K562 (cell line): ENCODE data around the gene WDR90. TPM values are rescaled to one million over a fixed set of nuclear protein-coding genes. Genes with fewer than 3 reads are reported as not detected.
A peak's percentile ranks its signal among the peaks of the same experiment; 100 is the strongest.

ENCODE experiments used
- KLF10 ChIP-seq: fragments of 250-450 bp; sonication (Bioruptor Pico); IDR thresholded peaks from 2 replicates; pipeline ENCODE4 v1.6.1; 2021; ENCODE audit warnings: matching md5 sums
- MBD2 ChIP-seq: sonication (generic); IDR thresholded peaks from 2 replicates; pipeline ENCODE4 v1.6.1; 2016; ENCODE audit warnings: low read depth, borderline replicate concordance
- RBM17 ChIP-seq: fragments of 200-400 bp; formaldehyde crosslinking; IDR thresholded peaks from 2 replicates; pipeline ENCODE4 v1.6.1; 2017; ENCODE audit warnings: low read depth, mild to moderate bottlenecking, low read length, borderline replicate concordance
- RBM34 ChIP-seq: fragments of 200-400 bp; formaldehyde crosslinking; IDR thresholded peaks from 2 replicates; pipeline ENCODE4 v1.6.1; 2018; ENCODE audit warnings: low read length, borderline replicate concordance; ENCODE audit not compliant: insufficient read depth
- TAL1 ChIP-seq: fragments of 450-650 bp; IDR thresholded peaks from 2 replicates; pipeline ENCODE4 v1.6.1; 2016; ENCODE audit warnings: mild to moderate bottlenecking
- ZNF583 ChIP-seq: fragments of 250-450 bp; sonication (Bioruptor Pico); IDR thresholded peaks from 2 replicates; pipeline ENCODE4 v1.4.0; 2020
- polyA plus RNA-seq, 8 experiments: library from polyadenylated mRNA; depleted of rRNA in 4 of 8; stranded (reverse) in 5 of 8; unstranded in 3 of 8; fragments of >200 nt; fragmentation: Nextera tagmentation in 2 of 8; fragmentation: Illumina TruSeq in 1 of 8; extraction: Ambion mirVana in 2 of 8; extraction: Trizol in 1 of 8; gene quantifications; 2 replicates each; pipeline versions ENCODE4 v1.2.1 to v1.2.3, GENCODE V29; 2011 to 2014; ENCODE audit warnings: inconsistent platforms in 1 of 8, missing spikeins in 1 of 8
- total RNA-seq, 7 experiments: library from RNA; depleted of rRNA in 6 of 7; stranded (reverse); fragments of >200 nt in 6 of 7; fragmentation: Illumina TruSeq in 2 of 7; extraction: Trizol in 2 of 7; gene quantifications; 2 replicates each; pipeline versions ENCODE4 v1.2.1 to v1.2.3, GENCODE V29; 2011 to 2021; ENCODE audit warnings: low replicate concordance in 1 of 7
- TF ChIP-seq, protein P1 (sequence below): fragments of 250-450 bp; sonication (Bioruptor Pico); IDR thresholded peaks from 2 replicates; pipeline ENCODE4 v1.5.0; 2021
- TF ChIP-seq, protein P2 (sequence below), 2 experiments: fragments of 450-650 bp in 1 of 2; sonication (generic) in 1 of 2; formaldehyde crosslinking in 1 of 2; IDR thresholded peaks; 2 replicates each; pipeline versions ENCODE4 v1.7.1 to v1.9.0; 2016 to 2022; ENCODE audit warnings: inconsistent platforms in 1 of 2, mild to moderate bottlenecking in 1 of 2, missing genetic modification reagents in 1 of 2
- TF ChIP-seq, protein P3 (sequence below): conservative IDR thresholded peaks from 2 replicates; pipeline ENCODE4 v1.6.1; 2011; ENCODE audit warnings: low read depth, mild to moderate bottlenecking, low read length; ENCODE audit not compliant: control insufficient read depth

WDR90 gene
- total and polyA plus RNA-seq, 9 of the 15 experiments (the other 6 are each of a cell fraction or from before 2014, with no cell fraction given) = 0.44 to 12.6 (median 3.3) TPM

DNA sequence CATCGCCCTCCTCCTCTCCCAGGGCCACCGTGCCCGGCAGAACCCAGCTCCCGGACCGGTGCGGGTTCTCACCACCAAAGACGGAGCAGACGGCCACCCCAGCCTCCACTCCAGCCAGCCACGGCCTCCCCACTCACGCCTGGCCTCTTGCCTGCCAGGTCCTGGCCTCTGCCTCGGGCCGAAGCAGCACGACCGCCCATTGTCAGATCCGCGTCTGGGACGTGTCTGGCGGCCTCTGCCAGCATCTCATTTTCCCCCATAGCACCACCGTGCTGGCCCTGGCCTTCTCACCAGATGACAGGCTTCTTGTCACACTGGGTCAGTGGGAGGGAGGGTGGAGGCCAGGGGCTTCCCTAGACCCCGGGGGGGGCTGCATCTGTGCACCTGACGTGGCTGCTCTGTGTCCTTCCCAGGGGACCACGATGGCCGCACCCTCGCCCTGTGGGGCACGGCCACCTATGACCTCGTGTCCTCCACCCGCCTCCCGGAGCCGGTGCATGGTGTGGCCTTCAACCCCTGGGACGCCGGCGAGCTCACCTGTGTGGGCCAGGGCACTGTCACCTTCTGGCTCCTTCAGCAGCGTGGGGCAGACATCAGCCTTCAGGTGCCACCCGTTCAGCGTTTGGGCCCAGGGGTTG is 12.1 kb downstream of the WDR90 start (continued):
- TF ChIP-seq, protein P1, sequence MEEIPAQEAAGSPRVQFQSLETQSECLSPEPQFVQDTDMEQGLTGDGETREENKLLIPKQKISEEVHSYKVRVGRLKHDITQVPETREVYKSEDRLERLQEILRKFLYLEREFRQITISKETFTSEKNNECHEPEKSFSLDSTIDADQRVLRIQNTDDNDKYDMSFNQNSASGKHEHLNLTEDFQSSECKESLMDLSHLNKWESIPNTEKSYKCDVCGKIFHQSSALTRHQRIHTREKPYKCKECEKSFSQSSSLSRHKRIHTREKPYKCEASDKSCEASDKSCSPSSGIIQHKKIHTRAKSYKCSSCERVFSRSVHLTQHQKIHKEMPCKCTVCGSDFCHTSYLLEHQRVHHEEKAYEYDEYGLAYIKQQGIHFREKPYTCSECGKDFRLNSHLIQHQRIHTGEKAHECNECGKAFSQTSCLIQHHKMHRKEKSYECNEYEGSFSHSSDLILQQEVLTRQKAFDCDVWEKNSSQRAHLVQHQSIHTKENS (CRISPR knock-in tag) = no peak
- TF ChIP-seq, protein P2, sequence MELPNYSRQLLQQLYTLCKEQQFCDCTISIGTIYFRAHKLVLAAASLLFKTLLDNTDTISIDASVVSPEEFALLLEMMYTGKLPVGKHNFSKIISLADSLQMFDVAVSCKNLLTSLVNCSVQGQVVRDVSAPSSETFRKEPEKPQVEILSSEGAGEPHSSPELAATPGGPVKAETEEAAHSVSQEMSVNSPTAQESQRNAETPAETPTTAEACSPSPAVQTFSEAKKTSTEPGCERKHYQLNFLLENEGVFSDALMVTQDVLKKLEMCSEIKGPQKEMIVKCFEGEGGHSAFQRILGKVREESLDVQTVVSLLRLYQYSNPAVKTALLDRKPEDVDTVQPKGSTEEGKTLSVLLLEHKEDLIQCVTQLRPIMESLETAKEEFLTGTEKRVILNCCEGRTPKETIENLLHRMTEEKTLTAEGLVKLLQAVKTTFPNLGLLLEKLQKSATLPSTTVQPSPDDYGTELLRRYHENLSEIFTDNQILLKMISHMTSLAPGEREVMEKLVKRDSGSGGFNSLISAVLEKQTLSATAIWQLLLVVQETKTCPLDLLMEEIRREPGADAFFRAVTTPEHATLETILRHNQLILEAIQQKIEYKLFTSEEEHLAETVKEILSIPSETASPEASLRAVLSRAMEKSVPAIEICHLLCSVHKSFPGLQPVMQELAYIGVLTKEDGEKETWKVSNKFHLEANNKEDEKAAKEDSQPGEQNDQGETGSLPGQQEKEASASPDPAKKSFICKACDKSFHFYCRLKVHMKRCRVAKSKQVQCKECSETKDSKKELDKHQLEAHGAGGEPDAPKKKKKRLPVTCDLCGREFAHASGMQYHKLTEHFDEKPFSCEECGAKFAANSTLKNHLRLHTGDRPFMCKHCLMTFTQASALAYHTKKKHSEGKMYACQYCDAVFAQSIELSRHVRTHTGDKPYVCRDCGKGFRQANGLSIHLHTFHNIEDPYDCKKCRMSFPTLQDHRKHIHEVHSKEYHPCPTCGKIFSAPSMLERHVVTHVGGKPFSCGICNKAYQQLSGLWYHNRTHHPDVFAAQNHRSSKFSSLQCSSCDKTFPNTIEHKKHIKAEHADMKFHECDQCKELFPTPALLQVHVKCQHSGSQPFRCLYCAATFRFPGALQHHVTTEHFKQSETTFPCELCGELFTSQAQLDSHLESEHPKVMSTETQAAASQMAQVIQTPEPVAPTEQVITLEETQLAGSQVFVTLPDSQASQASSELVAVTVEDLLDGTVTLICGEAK (IDR thresholded peaks at IDR 0.05) = 0 out of 2 replicates have a peak, but pooled peaks have one; percentile 11
- TF ChIP-seq, protein P2 (CRISPR knock-in tag; IDR thresholded peaks at IDR 0.05) = no peak
- TF ChIP-seq ZNF583 (CRISPR knock-in tag) (0 out of 2 replicates have a peak, but pooled peaks have one; percentile 31), TAL1 (no peak), RBM17 (no peak), KLF10 (CRISPR knock-in tag) (no peak), RBM34 (no peak), MBD2 (no peak)
- TF ChIP-seq, protein P3, sequence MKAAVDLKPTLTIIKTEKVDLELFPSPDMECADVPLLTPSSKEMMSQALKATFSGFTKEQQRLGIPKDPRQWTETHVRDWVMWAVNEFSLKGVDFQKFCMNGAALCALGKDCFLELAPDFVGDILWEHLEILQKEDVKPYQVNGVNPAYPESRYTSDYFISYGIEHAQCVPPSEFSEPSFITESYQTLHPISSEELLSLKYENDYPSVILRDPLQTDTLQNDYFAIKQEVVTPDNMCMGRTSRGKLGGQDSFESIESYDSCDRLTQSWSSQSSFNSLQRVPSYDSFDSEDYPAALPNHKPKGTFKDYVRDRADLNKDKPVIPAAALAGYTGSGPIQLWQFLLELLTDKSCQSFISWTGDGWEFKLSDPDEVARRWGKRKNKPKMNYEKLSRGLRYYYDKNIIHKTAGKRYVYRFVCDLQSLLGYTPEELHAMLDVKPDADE = no peak
- TF ChIP-seq, all 486 proteins: peak for 19
